Loucy (cell line): ENCODE measurements around the gene PTPRA.

Experiments
- EZH2phosphoT487 ChIP-seq: fragments of 200-600 bp; IDR thresholded peaks from 2 replicates; pipeline ENCODE4 v1.6.1; 2018; ENCODE audit warnings: antibody characterized with exemption, mild to moderate bottlenecking, moderate library complexity, borderline replicate concordance
- TF ChIP-seq, protein P1 (sequence below): fragments of 200-600 bp; sonication (generic); conservative IDR thresholded peaks from 2 replicates; pipeline ENCODE4 v1.5.1; 2014; ENCODE audit warnings: mild to moderate bottlenecking, antibody characterized with exemption, low read length

GRCh38 chr20:3014662-3015061 lies 141.4 kb downstream of the PTPRA start:
- TF ChIP-seq, protein P1, sequence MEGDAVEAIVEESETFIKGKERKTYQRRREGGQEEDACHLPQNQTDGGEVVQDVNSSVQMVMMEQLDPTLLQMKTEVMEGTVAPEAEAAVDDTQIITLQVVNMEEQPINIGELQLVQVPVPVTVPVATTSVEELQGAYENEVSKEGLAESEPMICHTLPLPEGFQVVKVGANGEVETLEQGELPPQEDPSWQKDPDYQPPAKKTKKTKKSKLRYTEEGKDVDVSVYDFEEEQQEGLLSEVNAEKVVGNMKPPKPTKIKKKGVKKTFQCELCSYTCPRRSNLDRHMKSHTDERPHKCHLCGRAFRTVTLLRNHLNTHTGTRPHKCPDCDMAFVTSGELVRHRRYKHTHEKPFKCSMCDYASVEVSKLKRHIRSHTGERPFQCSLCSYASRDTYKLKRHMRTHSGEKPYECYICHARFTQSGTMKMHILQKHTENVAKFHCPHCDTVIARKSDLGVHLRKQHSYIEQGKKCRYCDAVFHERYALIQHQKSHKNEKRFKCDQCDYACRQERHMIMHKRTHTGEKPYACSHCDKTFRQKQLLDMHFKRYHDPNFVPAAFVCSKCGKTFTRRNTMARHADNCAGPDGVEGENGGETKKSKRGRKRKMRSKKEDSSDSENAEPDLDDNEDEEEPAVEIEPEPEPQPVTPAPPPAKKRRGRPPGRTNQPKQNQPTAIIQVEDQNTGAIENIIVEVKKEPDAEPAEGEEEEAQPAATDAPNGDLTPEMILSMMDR, result no peak
- no peak for TF ChIP-seq EZH2phosphoT487
